A549 (cell line): Measurements from ENCODE around the gene TRAF7. TPM values are rescaled to one million over a fixed set of nuclear protein-coding genes. Genes with fewer than 3 reads are reported as not detected.

Experiments used
- ATAC-seq, 2 experiments: fragments of 200-7000 bp in 1 of 2; fragments of >200 bp in 1 of 2; cut with Nextera tagmentation in 1 of 2; cut with Tn5 transposase in 1 of 2; 3 replicates each; pipeline versions ENCODE4 v1.8.0 to v1.9.1; 2018 to 2020; ENCODE audit warnings: mild to moderate bottlenecking in 1 of 2, moderate library complexity in 1 of 2
- CTCF ChIA-PET: fragments of 300-600 bp; sonication (Branson Sonifier 250); formaldehyde crosslinking; extraction: SDS; loops from one replicate; lab custom pipeline; 2021; ENCODE audit warnings: antibody characterized with exemption, inconsistent platforms; lab: Yijun Ruan, JAX
- POLR2A ChIA-PET: fragments of 350-600 bp; formaldehyde crosslinking; extraction: SDS; loops from one replicate; lab custom pipeline; 2021; ENCODE audit warnings: antibody characterized with exemption, inconsistent platforms; lab: Yijun Ruan, JAX
- DNase-seq, 2 experiments: peaks; one replicate each; pipeline versions ENCODE4 v3.0.0 to v3.0.0-alpha.2; 2011 to 2016; ENCODE audit warnings: low read depth in 1 of 2, low spot score in 1 of 2
- FAIRE-seq: peaks from 2 replicates; lab custom pipeline; 2011; peaks lifted over from hg19 to GRCh38; lab: Jason Lieb, UNC
- H3K27ac ChIP-seq, 2 experiments: fragments of >200 bp; sonication (Bioruptor Twin); formaldehyde crosslinking; 3 replicates each; pipeline ENCODE4 v1.5.1; 2016 to 2017
- H3K4me1 ChIP-seq: fragments of >200 bp; sonication (Bioruptor Twin); formaldehyde crosslinking; 3 replicates; pipeline ENCODE4 v1.6.1; 2016
- H3K4me2 ChIP-seq: fragments of >200 bp; sonication (Bioruptor Twin); formaldehyde crosslinking; 3 replicates; pipeline ENCODE4 v1.6.1; 2016
- H3K4me3 ChIP-seq: fragments of >200 bp; sonication (Bioruptor Twin); formaldehyde crosslinking; 3 replicates; pipeline ENCODE4 v1.5.1; 2016
- H3K9me3 ChIP-seq: fragments of >200 bp; sonication (Bioruptor Twin); formaldehyde crosslinking; 3 replicates; pipeline ENCODE4 v1.6.1; 2016
- BHLHE40 ChIP-seq: IDR thresholded peaks from 2 replicates; pipeline ENCODE4 v1.6.1; 2012; ENCODE audit warnings: low read depth, low read length, inconsistent platforms
- CBX2 ChIP-seq: fragments of 200-600 bp; sonication (generic); IDR thresholded peaks from 2 replicates; pipeline ENCODE4 v1.6.1; 2016; ENCODE audit warnings: low read depth, mild to moderate bottlenecking, borderline replicate concordance
- CEBPB ChIP-seq, 2 experiments: fragments of >200 bp in 1 of 2; sonication (Bioruptor Twin) in 1 of 2; formaldehyde crosslinking in 1 of 2; IDR thresholded peaks; 2 replicates each; pipeline ENCODE4 v1.6.1; 2012 to 2016
- CTCF ChIP-seq: fragments of >200 bp; sonication (Bioruptor Twin); formaldehyde crosslinking; IDR thresholded peaks from 3 replicates; pipeline ENCODE4 v1.5.1; 2016
- EHMT2 ChIP-seq: fragments of 200-600 bp; sonication (generic); IDR thresholded peaks from 2 replicates; pipeline ENCODE4 v1.6.1; 2016; ENCODE audit warnings: antibody characterized with exemption, low read depth, mild to moderate bottlenecking, moderate library complexity
- EP300 ChIP-seq, 2 experiments: fragments of >200 bp; sonication (Bioruptor Twin); formaldehyde crosslinking; IDR thresholded peaks; 2 replicates in 1 of 2; 3 replicates in 1 of 2; pipeline ENCODE4 v1.6.1; 2016 to 2017
- FOSB ChIP-seq: fragments of 250-450 bp; sonication (Bioruptor Pico); IDR thresholded peaks from 2 replicates; pipeline ENCODE4 v1.5.0; 2020; ENCODE audit warnings: mild to moderate bottlenecking, moderate library complexity
- FOSL2 ChIP-seq, 2 experiments: fragments of 450-650 bp in 1 of 2; fragments of >200 bp in 1 of 2; sonication (Bioruptor Twin) in 1 of 2; formaldehyde crosslinking; IDR thresholded peaks; 2 replicates each; pipeline versions ENCODE4 v1.5.0 to v1.6.1; 2016 to 2020; ENCODE audit warnings: mild to moderate bottlenecking in 1 of 2, moderate library complexity in 1 of 2
- HDAC2 ChIP-seq: fragments of 200-600 bp; sonication (generic); IDR thresholded peaks from 2 replicates; pipeline ENCODE4 v1.6.1; 2016
- HES2 ChIP-seq: fragments of >200 bp; sonication (Bioruptor Twin); formaldehyde crosslinking; IDR thresholded peaks from 2 replicates; pipeline ENCODE4 v1.6.1; 2016
- HOXB13 ChIP-seq: fragments of 250-450 bp; sonication (Bioruptor Pico); IDR thresholded peaks from 2 replicates; pipeline ENCODE4 v1.5.0; 2020; ENCODE audit warnings: low read depth, mild to moderate bottlenecking, moderate library complexity
- HOXB5 ChIP-seq: fragments of 250-450 bp; sonication (Bioruptor Pico); IDR thresholded peaks from 2 replicates; pipeline ENCODE4 v1.5.0; 2020; ENCODE audit warnings: mild to moderate bottlenecking, moderate library complexity
- JUN ChIP-seq, 2 experiments: fragments of >200 bp; sonication (Bioruptor Twin); formaldehyde crosslinking; IDR thresholded peaks; 2 replicates in 1 of 2; 3 replicates in 1 of 2; pipeline ENCODE4 v1.6.1; 2016 to 2017
- MAFK ChIP-seq: fragments of 450-650 bp; IDR thresholded peaks from 2 replicates; pipeline ENCODE4 v1.6.1; 2014; ENCODE audit not compliant: partially characterized antibody
- MAX ChIP-seq: IDR thresholded peaks from 2 replicates; pipeline ENCODE4 v1.6.1; 2012
- MAZ ChIP-seq: fragments of 150-350 bp; IDR thresholded peaks from 2 replicates; pipeline ENCODE4 v1.6.1; 2014; ENCODE audit warnings: antibody characterized with exemption, low read depth, low read length, borderline replicate concordance
- MYC ChIP-seq: IDR thresholded peaks from 2 replicates; pipeline ENCODE4 v1.6.1; 2012; ENCODE audit warnings: mild to moderate bottlenecking, inconsistent platforms, low read length, improper control_type of control experiment, borderline replicate concordance
- NFE2L2 ChIP-seq: fragments of 150-350 bp; conservative IDR thresholded peaks from 2 replicates; pipeline ENCODE4 v1.6.1; 2014; ENCODE audit warnings: low read length
- NPAS2 ChIP-seq: fragments of 250-450 bp; sonication (Bioruptor Pico); IDR thresholded peaks from 2 replicates; pipeline ENCODE4 v1.8.0; 2022; ENCODE audit warnings: mild to moderate bottlenecking, moderate library complexity, borderline replicate concordance
- NR3C1 ChIP-seq: fragments of >200 bp; sonication (Bioruptor Twin); formaldehyde crosslinking; IDR thresholded peaks from 3 replicates; pipeline ENCODE4 v1.6.1; 2017
- PHF8 ChIP-seq: fragments of 200-600 bp; sonication (generic); IDR thresholded peaks from 2 replicates; pipeline ENCODE4 v1.6.1; 2016; ENCODE audit warnings: low read depth, mild to moderate bottlenecking, antibody characterized with exemption, moderate library complexity, borderline replicate concordance
- POLR2A ChIP-seq: IDR thresholded peaks from 2 replicates; pipeline ENCODE4 v1.6.1; 2012; ENCODE audit warnings: mild to moderate bottlenecking, low read length
- POLR2AphosphoS2 ChIP-seq: conservative IDR thresholded peaks from 2 replicates; pipeline ENCODE4 v1.6.1; 2012; ENCODE audit warnings: low read length, improper control_type of control experiment, inconsistent platforms
- RFX5 ChIP-seq: fragments of 450-650 bp; IDR thresholded peaks from 2 replicates; pipeline ENCODE4 v1.7.1; 2014; ENCODE audit warnings: antibody characterized with exemption, mild to moderate bottlenecking, moderate library complexity
- SMC3 ChIP-seq: fragments of >200 bp; sonication (Bioruptor Twin); formaldehyde crosslinking; IDR thresholded peaks from 3 replicates; pipeline ENCODE4 v1.6.1; 2018; ENCODE audit warnings: inconsistent platforms
- SREBF2 ChIP-seq: fragments of 450-650 bp; IDR thresholded peaks from 2 replicates; pipeline ENCODE4 v1.6.1; 2014; ENCODE audit warnings: mild to moderate bottlenecking, moderate library complexity
- ZFP36 ChIP-seq: fragments of 450-650 bp; IDR thresholded peaks from 2 replicates; pipeline ENCODE4 v1.6.1; 2014; ENCODE audit warnings: borderline replicate concordance; ENCODE audit not compliant: partially characterized antibody
- ZSCAN20 ChIP-seq: fragments of 250-450 bp; sonication (Bioruptor Pico); IDR thresholded peaks from 2 replicates; pipeline ENCODE4 v1.8.0; 2022; ENCODE audit warnings: mild to moderate bottlenecking, moderate library complexity
- WGBS: methylation state at CpG from one replicate; pipeline ENCODE4 v1.1.6; 2017; ENCODE audit errors: missing lambda C conversion rate; 5-methylcytosine and 5-hydroxymethylcytosine counted together
- polyA plus RNA-seq, 4 experiments: library from polyadenylated mRNA; depleted of rRNA in 3 of 4; stranded (reverse); fragments of >200 nt; fragmentation: RNase III in 1 of 4; extraction: RNeasy Plus Mini Kit Qiagen cat#74134 plus additional on column Dnase treatment in 1 of 4; gene quantifications; 2 replicates in 3 of 4; 3 replicates in 1 of 4; pipeline ENCODE4 v1.2.3, GENCODE V29; 2011 to 2017

Gene TRAF7
- polyA plus RNA-seq, 2 of the 4 experiments (the other 2 are of a cell fraction) = 31.9 to 50.0 TPM

GRCh38 chr16:2172688-2173335 lies 17.2 kb downstream of the TRAF7 start:
- no peak for ATAC-seq
- FAIRE-seq = no peak
- Histone ChIP-seq H3K4me3 (no peak overlapping the region), H3K27ac (no peak overlapping the region)
- 95% methylated on average over 28 of the region's 29 CpGs for WGBS
- TF ChIP-seq CTCF = no peak
- TF ChIP-seq, all 56 proteins: peak for 0
- DNase-seq = no peak
- H3K4me2 ChIP-seq = no peak overlapping the region
- POLR2A ChIA-PET = interaction anchor here (2.8 kb wide), 1 partner anchor 17 kb away, joined by 16 read pairs; the partner anchor contains the start of gene TRAF7
- CTCF ChIA-PET = interaction anchor here (0.7 to 2.7 kb wide), 2 partner anchors 22 to 125 kb away, joined by 3 to 11 read pairs; partner anchors contain the start of genes NTHL1 and TSC2
- H3K9me3 ChIP-seq = no peaks in the 10 kb centered on the region
- no peaks in the 10 kb centered on the region for H3K4me1 ChIP-seq

- FAIRE-seq (no peak), DNase-seq (no peak), ATAC-seq (no peak)
- ChIA-PET POLR2A (interaction anchor here (2.8 kb wide), 1 partner anchor 18 kb away, joined by 16 read pairs; the partner anchor contains the start of gene TRAF7), CTCF (interaction anchor here (0.7 to 2.7 kb wide), 2 partner anchors 22 to 126 kb away, joined by 3 to 11 read pairs; partner anchors contain the start of genes NTHL1 and TSC2)
- no peak for TF ChIP-seq ZSCAN20 (CRISPR knock-in tag)
- TF ChIP-seq BHLHE40 = no peak
- TF ChIP-seq EP300 (IDR thresholded peaks at IDR 0.05) = no peak
- no peak for TF ChIP-seq HES2
- TF ChIP-seq MAX = no peak
- TF ChIP-seq ZFP36 = no peak
- TF ChIP-seq SMC3 = no peak
- TF ChIP-seq FOSB (CRISPR knock-in tag) = no peak
- no peak for TF ChIP-seq POLR2A
- no peak for TF ChIP-seq MYC
- TF ChIP-seq FOSL2 (IDR thresholded peaks at IDR 0.05) = no peak
- no peak for TF ChIP-seq FOSL2 (CRISPR knock-in tag; IDR thresholded peaks at IDR 0.05)
- TF ChIP-seq CEBPB (IDR thresholded peaks at IDR 0.05) = no peak
- TF ChIP-seq NPAS2 (CRISPR knock-in tag) = no peak
- TF ChIP-seq RFX5 = no peak
- no peak for TF ChIP-seq JUN (IDR thresholded peaks at IDR 0.05)
- no peak for TF ChIP-seq POLR2AphosphoS2
- Histone ChIP-seq H3K4me2 (no peak overlapping the region), H3K4me1 (no peaks in the 10 kb centered on the region), H3K9me3 (no peaks in the 10 kb centered on the region), H3K4me3 (no peak overlapping the region), H3K27ac (no peak overlapping the region)
- whole genome bisulfite sequencing = 95% methylated on average over 14 of the region's 14 CpGs
These were observed 17.8 kb downstream of the TRAF7 start for GRCh38 chr16:2173366-2173765.

- no peak overlapping the region for H3K27ac ChIP-seq
- DNase-seq (no peak), FAIRE-seq (no peak), ATAC-seq (no peak)
- no peaks in the 10 kb centered on the region for H3K4me1 ChIP-seq
- TF ChIP-seq HDAC2 (no peak), MAFK (no peak), HOXB5 (CRISPR knock-in tag) (no peak), NFE2L2 (no peak), EHMT2 (no peak), HOXB13 (CRISPR knock-in tag) (no peak), NR3C1 (no peak), PHF8 (no peak), CBX2 (no peak), MAZ (no peak), BHLHE40 (no peak), SREBF2 (no peak)
- POLR2A ChIA-PET = interaction anchor here (2.8 kb wide), 1 partner anchor 19 kb away, joined by 16 read pairs; the partner anchor contains the start of gene TRAF7
- H3K4me3 ChIP-seq = no peak overlapping the region
- no peaks in the 10 kb centered on the region for H3K9me3 ChIP-seq
- no peak overlapping the region for H3K4me2 ChIP-seq
- 90% methylated on average over 2 of the region's 4 CpGs for WGBS
- CTCF ChIA-PET = interaction anchor here (2.7 kb wide), 1 partner anchor 21 kb away, joined by 11 read pairs; no protein-coding TSS in a partner anchor
These were observed 18.3 kb downstream of the TRAF7 start for GRCh38 chr16:2173916-2174315.
